ENCODE results near the gene GAB4. TPM values are rescaled to one million over a fixed set of nuclear protein-coding genes. Genes with fewer than 3 reads are reported as not detected.

The GAB4 gene
- total and polyA plus RNA-seq, 10 of the 15 experiments (the other 5 are each of a cell fraction or from before 2014, with no cell fraction given), result not detected

DNA sequence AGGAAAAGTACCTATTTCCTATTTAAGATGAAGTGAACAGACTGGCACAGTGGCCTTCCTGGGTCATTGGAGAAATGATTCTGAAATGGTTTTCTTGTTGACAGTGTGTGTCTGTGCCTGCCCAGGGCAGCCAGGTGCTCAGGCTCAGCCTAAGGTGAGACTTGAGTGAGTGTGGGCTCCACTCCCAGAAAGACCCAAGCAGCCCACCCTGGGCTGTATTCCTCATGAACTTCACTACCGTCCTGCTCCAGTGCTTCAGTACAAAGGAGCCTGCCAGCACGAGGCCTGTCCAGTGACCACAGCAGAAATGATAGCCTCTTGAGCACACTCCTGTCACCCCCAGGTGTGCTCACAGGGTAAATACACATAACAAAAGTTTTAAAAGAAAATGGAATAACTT, 49.5 kb downstream of the GAB4 start:
- Histone ChIP-seq H4K20me1 (ENCODE audit: control insufficient read depth, insufficient read depth) (no peaks in the 10 kb centered on the region), H3K4me1 (ENCODE audit: control insufficient read depth, insufficient read depth, low read length) (no peaks in the 10 kb centered on the region), H3K27me3 (replicated peaks in 1 of 2; ENCODE audit: control insufficient read depth in 2 of 2, insufficient read depth in 2 of 2, low read length in 1 of 2) (no peaks in the 10 kb centered on the region), H2AFZ (ENCODE audit: control insufficient read depth, low read depth, low read length) (no peak overlapping the region), H3K36me3 (ENCODE audit: control insufficient read depth in 2 of 2, insufficient read depth in 2 of 2, low read length in 1 of 2) (no peaks in the 10 kb centered on the region), H3K4me2 (ENCODE audit: control insufficient read depth, insufficient read depth) (no peak overlapping the region), H3K4me3 (no peak overlapping the region), H3K9me3 (replicated peaks; ENCODE audit: control insufficient read depth, insufficient read depth, low read length) (no peaks in the 10 kb centered on the region), H3K9ac (ENCODE audit: control insufficient read depth, insufficient read depth, low read length) (no peak overlapping the region), H3K27ac (ENCODE audit: control insufficient read depth, insufficient read depth) (no peak overlapping the region), H3K79me2 (ENCODE audit: control insufficient read depth, insufficient read depth, low read length) (no peaks in the 10 kb centered on the region)
- RAD21 ChIA-PET (ENCODE audit: unreplicated experiment), result no interaction called here
- POLR2A ChIA-PET, result interaction anchor here (0.7 kb wide), 1 partner anchor 9 kb away, joined by 7 read pairs; no protein-coding TSS in a partner anchor
- CTCF ChIA-PET, result no interaction called here
- SMC1A ChIA-PET (ENCODE audit: uncharacterized antibody, unreplicated experiment), result no interaction called here
- intact Hi-C loops (cut with micrococcal nuclease; ENCODE audit: unreplicated experiment), result no loop called here
- DNase-seq (ENCODE audit: low read depth, low spot score) (no peak), FAIRE-seq (no peak), ATAC-seq (no peak)
- in situ Hi-C loops (cut with MboI), result no loop called here
- no TSS peak for BruUV-seq (replicated peaks)
- 18% methylated on average over 2 of the region's 2 CpGs for WGBS (ENCODE audit: insufficient coverage, insufficient replicate concordance, low lambda C conversion rate, missing lambda C conversion rate)
- no peak for TF ChIP-seq NFYA (IDR thresholded peaks at IDR 0.05; ENCODE audit: borderline replicate concordance, low read depth, low read length)
- TF ChIP-seq, protein P1, sequence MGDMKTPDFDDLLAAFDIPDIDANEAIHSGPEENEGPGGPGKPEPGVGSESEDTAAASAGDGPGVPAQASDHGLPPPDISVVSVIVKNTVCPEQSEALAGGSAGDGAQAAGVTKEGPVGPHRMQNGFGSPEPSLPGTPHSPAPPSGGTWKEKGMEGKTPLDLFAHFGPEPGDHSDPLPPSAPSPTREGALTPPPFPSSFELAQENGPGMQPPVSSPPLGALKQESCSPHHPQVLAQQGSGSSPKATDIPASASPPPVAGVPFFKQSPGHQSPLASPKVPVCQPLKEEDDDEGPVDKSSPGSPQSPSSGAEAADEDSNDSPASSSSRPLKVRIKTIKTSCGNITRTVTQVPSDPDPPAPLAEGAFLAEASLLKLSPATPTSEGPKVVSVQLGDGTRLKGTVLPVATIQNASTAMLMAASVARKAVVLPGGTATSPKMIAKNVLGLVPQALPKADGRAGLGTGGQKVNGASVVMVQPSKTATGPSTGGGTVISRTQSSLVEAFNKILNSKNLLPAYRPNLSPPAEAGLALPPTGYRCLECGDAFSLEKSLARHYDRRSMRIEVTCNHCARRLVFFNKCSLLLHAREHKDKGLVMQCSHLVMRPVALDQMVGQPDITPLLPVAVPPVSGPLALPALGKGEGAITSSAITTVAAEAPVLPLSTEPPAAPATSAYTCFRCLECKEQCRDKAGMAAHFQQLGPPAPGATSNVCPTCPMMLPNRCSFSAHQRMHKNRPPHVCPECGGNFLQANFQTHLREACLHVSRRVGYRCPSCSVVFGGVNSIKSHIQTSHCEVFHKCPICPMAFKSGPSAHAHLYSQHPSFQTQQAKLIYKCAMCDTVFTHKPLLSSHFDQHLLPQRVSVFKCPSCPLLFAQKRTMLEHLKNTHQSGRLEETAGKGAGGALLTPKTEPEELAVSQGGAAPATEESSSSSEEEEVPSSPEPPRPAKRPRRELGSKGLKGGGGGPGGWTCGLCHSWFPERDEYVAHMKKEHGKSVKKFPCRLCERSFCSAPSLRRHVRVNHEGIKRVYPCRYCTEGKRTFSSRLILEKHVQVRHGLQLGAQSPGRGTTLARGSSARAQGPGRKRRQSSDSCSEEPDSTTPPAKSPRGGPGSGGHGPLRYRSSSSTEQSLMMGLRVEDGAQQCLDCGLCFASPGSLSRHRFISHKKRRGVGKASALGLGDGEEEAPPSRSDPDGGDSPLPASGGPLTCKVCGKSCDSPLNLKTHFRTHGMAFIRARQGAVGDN (IDR thresholded peaks at IDR 0.05), result no peak
- TF ChIP-seq, protein P2, sequence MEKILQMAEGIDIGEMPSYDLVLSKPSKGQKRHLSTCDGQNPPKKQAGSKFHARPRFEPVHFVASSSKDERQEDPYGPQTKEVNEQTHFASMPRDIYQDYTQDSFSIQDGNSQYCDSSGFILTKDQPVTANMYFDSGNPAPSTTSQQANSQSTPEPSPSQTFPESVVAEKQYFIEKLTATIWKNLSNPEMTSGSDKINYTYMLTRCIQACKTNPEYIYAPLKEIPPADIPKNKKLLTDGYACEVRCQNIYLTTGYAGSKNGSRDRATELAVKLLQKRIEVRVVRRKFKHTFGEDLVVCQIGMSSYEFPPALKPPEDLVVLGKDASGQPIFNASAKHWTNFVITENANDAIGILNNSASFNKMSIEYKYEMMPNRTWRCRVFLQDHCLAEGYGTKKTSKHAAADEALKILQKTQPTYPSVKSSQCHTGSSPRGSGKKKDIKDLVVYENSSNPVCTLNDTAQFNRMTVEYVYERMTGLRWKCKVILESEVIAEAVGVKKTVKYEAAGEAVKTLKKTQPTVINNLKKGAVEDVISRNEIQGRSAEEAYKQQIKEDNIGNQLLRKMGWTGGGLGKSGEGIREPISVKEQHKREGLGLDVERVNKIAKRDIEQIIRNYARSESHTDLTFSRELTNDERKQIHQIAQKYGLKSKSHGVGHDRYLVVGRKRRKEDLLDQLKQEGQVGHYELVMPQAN (conservative IDR thresholded peaks at IDR 0.05), result no peak
- TF ChIP-seq ZNF274 (IDR thresholded peaks at IDR 0.05; ENCODE audit: insufficient read depth, insufficient read length), result no peak
- TF ChIP-seq, protein P3, sequence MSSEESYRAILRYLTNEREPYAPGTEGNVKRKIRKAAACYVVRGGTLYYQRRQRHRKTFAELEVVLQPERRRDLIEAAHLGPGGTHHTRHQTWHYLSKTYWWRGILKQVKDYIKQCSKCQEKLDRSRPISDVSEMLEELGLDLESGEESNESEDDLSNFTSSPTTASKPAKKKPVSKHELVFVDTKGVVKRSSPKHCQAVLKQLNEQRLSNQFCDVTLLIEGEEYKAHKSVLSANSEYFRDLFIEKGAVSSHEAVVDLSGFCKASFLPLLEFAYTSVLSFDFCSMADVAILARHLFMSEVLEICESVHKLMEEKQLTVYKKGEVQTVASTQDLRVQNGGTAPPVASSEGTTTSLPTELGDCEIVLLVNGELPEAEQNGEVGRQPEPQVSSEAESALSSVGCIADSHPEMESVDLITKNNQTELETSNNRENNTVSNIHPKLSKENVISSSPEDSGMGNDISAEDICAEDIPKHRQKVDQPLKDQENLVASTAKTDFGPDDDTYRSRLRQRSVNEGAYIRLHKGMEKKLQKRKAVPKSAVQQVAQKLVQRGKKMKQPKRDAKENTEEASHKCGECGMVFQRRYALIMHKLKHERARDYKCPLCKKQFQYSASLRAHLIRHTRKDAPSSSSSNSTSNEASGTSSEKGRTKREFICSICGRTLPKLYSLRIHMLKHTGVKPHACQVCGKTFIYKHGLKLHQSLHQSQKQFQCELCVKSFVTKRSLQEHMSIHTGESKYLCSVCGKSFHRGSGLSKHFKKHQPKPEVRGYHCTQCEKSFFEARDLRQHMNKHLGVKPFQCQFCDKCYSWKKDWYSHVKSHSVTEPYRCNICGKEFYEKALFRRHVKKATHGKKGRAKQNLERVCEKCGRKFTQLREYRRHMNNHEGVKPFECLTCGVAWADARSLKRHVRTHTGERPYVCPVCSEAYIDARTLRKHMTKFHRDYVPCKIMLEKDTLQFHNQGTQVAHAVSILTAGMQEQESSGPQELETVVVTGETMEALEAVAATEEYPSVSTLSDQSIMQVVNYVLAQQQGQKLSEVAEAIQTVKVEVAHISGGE (CRISPR knock-in tag; IDR thresholded peaks at IDR 0.05), result no peak
- TF ChIP-seq CBFB (IDR thresholded peaks at IDR 0.05; ENCODE audit: low read depth), result no peak
- no peak for TF ChIP-seq JUND (IDR thresholded peaks at IDR 0.05; ENCODE audit: low read depth, low read length)
- TF ChIP-seq, protein P4, sequence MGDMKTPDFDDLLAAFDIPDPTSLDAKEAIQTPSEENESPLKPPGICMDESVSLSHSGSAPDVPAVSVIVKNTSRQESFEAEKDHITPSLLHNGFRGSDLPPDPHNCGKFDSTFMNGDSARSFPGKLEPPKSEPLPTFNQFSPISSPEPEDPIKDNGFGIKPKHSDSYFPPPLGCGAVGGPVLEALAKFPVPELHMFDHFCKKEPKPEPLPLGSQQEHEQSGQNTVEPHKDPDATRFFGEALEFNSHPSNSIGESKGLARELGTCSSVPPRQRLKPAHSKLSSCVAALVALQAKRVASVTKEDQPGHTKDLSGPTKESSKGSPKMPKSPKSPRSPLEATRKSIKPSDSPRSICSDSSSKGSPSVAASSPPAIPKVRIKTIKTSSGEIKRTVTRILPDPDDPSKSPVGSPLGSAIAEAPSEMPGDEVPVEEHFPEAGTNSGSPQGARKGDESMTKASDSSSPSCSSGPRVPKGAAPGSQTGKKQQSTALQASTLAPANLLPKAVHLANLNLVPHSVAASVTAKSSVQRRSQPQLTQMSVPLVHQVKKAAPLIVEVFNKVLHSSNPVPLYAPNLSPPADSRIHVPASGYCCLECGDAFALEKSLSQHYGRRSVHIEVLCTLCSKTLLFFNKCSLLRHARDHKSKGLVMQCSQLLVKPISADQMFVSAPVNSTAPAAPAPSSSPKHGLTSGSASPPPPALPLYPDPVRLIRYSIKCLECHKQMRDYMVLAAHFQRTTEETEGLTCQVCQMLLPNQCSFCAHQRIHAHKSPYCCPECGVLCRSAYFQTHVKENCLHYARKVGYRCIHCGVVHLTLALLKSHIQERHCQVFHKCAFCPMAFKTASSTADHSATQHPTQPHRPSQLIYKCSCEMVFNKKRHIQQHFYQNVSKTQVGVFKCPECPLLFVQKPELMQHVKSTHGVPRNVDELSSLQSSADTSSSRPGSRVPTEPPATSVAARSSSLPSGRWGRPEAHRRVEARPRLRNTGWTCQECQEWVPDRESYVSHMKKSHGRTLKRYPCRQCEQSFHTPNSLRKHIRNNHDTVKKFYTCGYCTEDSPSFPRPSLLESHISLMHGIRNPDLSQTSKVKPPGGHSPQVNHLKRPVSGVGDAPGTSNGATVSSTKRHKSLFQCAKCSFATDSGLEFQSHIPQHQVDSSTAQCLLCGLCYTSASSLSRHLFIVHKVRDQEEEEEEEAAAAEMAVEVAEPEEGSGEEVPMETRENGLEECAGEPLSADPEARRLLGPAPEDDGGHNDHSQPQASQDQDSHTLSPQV (IDR thresholded peaks at IDR 0.05), result no peak
- TF ChIP-seq CHD1 (IDR thresholded peaks at IDR 0.05; ENCODE audit: low read depth, low read length), result no peak
